Peyer's patch (tissue), 4 donors: ENCODE data around the gene PMM1. TPM values are rescaled to one million over a fixed set of nuclear protein-coding genes. Genes with fewer than 3 reads are reported as not detected.

Source experiments
- DNase-seq, 3 donors: peaks; one replicate each; pipeline ENCODE4 v3.0.0-alpha.2; 2017 to 2019
- H3K27ac ChIP-seq, 4 donors: fragments of 200-600 bp; sonication (generic); one replicate each; pipeline ENCODE4 v1.5.1; 2016 to 2019
- H3K27me3 ChIP-seq, 2 donors: fragments of 200-600 bp; sonication (generic); one replicate each; pipeline ENCODE4 v1.5.1; 2019
- H3K36me3 ChIP-seq, 3 donors: fragments of 200-600 bp; sonication (generic); one replicate each; pipeline ENCODE4 v1.5.1; 2016 to 2019
- H3K4me1 ChIP-seq, 4 donors: fragments of 200-600 bp; sonication (generic); one replicate each; pipeline ENCODE4 v1.5.1; 2016 to 2019
- H3K4me3 ChIP-seq, 4 donors: fragments of 200-600 bp; sonication (generic); 1 replicate in 3 of 4; 2 replicates in 1 of 4; pipeline ENCODE4 v1.5.1; 2016 to 2019; ENCODE audit warnings: mild to moderate bottlenecking in 1 of 4
- H3K9me3 ChIP-seq, 4 donors: fragments of 200-600 bp; sonication (generic); one replicate each; pipeline ENCODE4 v1.5.1; 2016 to 2019; ENCODE audit warnings: mild to moderate bottlenecking in 1 of 4
- CTCF ChIP-seq, 6 experiments: fragments of 450-650 bp in 4 of 6; fragments of 200-600 bp in 2 of 6; sonication (generic) in 1 of 6; IDR thresholded peaks; one replicate each; pipeline ENCODE4 v1.5.1; 2017 to 2019; ENCODE audit warnings: antibody characterized with exemption in 6 of 6, mild to moderate bottlenecking in 3 of 6, moderate library complexity in 1 of 6
- POLR2A ChIP-seq, 2 donors: fragments of 450-650 bp; IDR thresholded peaks; one replicate each; pipeline ENCODE4 v1.5.1; 2017; ENCODE audit warnings: antibody characterized with exemption in 2 of 2, mild to moderate bottlenecking in 2 of 2, moderate library complexity in 2 of 2
- total RNA-seq, 4 donors: library from RNA; depleted of rRNA; stranded (reverse); fragments of >200 nt; gene quantifications; one replicate each; pipeline ENCODE4 v1.1.0, GENCODE V29; 2016

PMM1 gene
- total RNA-seq, 4 donors from 2014 or later: 63.5 to 139 (median 101) TPM

DNA sequence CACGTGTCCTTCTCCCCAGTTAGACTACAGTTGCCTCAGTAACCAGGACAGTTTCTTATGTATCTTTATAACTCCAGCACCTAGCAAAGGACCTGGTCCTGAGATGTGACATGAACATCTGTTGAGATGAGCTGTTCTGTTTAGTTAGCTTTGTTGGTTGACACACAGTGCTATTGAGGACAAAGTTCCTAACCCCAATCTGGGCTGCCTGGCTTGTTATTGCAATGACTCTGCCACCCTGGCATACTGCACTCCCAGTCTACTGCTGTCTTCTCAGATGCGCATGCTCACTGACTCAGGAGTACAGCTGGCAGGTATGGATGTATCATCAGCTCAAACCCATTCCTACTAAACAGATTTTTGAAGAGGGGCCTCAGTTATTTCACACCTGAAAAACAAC is 23.8 kb upstream of the PMM1 start:
- no peak overlapping the region for H3K27ac ChIP-seq
- no peaks in the 10 kb centered on the region for H3K36me3 ChIP-seq
- no peak for TF ChIP-seq CTCF (IDR thresholded peaks at IDR 0.05)
- no peak for TF ChIP-seq POLR2A (IDR thresholded peaks at IDR 0.05)
- no peaks in the 10 kb centered on the region for H3K9me3 ChIP-seq
- H3K4me1 ChIP-seq: no peaks in the 10 kb centered on the region
- H3K4me3 ChIP-seq: no peak overlapping the region
- DNase-seq: no peak
- H3K27me3 ChIP-seq: no peaks in the 10 kb centered on the region

- no peak for DNase-seq
- Histone ChIP-seq H3K4me1 (no peaks in the 10 kb centered on the region), H3K27ac (no peak overlapping the region), H3K36me3 (no peaks in the 10 kb centered on the region), H3K4me3 (no peak overlapping the region), H3K27me3 (no peaks in the 10 kb centered on the region), H3K9me3 (no peaks in the 10 kb centered on the region)
- TF ChIP-seq CTCF (IDR thresholded peaks at IDR 0.05): no peak
- no peak for TF ChIP-seq POLR2A (IDR thresholded peaks at IDR 0.05)
These were observed 23.1 kb upstream of the PMM1 start for GRCh38 chr22:41612603-41613306.

- H3K36me3 ChIP-seq: peaks cover 0 to 30% (median 0%) of the 10 kb centered on the region in 3 donors
- H3K4me1 ChIP-seq: no peaks in the 10 kb centered on the region
- DNase-seq: no peak
- H3K9me3 ChIP-seq: no peaks in the 10 kb centered on the region
- TF ChIP-seq CTCF (IDR thresholded peaks at IDR 0.05): no peak
- TF ChIP-seq POLR2A (IDR thresholded peaks at IDR 0.05): no peak
- no peak overlapping the region for H3K4me3 ChIP-seq
- no peak overlapping the region for H3K27ac ChIP-seq
- no peaks in the 10 kb centered on the region for H3K27me3 ChIP-seq
These were observed 18.7 kb upstream of the PMM1 start for GRCh38 chr22:41608386-41608785.

DNA sequence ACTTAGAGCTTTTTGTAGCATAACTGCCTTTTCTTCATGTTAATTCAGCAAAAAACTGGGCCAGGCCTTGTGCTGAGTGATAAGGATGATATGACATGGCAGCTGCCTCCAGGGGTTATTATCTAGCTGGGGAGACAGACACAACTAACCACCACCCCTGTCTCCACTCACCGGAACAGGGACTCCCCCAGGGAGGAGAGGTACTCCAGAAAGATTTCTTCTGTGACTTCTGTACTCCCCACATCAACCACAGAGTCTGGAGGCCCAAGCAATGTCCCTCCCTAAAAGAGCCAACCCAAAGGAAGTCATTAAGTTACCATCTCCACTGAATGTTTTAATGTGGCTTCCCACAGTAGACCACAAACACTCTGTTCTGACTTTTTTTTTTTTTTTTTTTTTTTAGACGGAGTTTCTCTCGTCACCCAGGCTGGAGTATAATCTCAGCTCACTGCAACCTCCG is 14.3 kb upstream of the PMM1 start:
- peak in 2 of 3 donors; percentile 27 to 52 for DNase-seq
- Histone ChIP-seq H3K4me3 (no peak overlapping the region), H3K36me3 (peaks cover 0 to 66% (median 0%) of the 10 kb centered on the region in 3 donors), H3K27ac (no peak overlapping the region), H3K9me3 (no peaks in the 10 kb centered on the region), H3K27me3 (no peaks in the 10 kb centered on the region), H3K4me1 (no peaks in the 10 kb centered on the region)
- TF ChIP-seq CTCF (IDR thresholded peaks at IDR 0.05) (no peak), POLR2A (IDR thresholded peaks at IDR 0.05) (no peak)

DNA sequence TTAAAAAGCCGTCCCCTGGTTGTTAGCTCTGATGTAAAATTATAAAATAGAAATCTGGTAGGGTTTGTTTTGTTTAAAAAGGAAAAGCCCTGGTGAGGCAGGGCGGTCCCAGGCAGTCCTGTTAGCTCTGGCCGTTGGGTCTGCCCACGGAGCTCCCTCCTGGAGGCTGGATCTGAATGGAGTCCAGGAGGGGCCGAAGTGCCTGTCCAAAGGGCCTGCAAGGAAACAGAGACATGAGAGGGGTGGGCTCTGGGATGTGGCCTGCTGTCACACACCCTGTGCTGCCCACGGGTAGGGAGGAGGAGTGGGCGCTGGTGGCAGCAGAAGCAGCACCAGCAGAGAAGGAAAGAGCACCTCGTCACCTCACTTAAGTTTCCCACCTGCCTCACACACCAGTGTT is 11.3 kb upstream of the PMM1 start:
- H3K9me3 ChIP-seq: no peaks in the 10 kb centered on the region
- H3K36me3 ChIP-seq: peaks cover 0 to 55% (median 0%) of the 10 kb centered on the region in 3 donors
- H3K4me3 ChIP-seq: no peak overlapping the region
- no peak overlapping the region for H3K27ac ChIP-seq
- no peak for TF ChIP-seq CTCF (IDR thresholded peaks at IDR 0.05)
- no peak for TF ChIP-seq POLR2A (IDR thresholded peaks at IDR 0.05)
- no peak for DNase-seq
- H3K4me1 ChIP-seq: no peaks in the 10 kb centered on the region
- H3K27me3 ChIP-seq: no peaks in the 10 kb centered on the region
